Activated CD4-positive, alpha-beta T cell treated with anti-CD3 and anti-CD28 coated beads, Interleukin-2, amount 50 U/mL, for 16 hours (primary cell): ENCODE measurements around the gene UBXN4.
"Not testable (repeated sequence)": the region's sequence is repeated elsewhere in the genome, so short reads cannot be mapped to it uniquely, and the experiment has no call there.

ENCODE experiments used
- DNase-seq: peaks from one replicate; pipeline ENCODE4 v3.0.0-alpha.2; 2020

UBXN4 gene

DNA sequence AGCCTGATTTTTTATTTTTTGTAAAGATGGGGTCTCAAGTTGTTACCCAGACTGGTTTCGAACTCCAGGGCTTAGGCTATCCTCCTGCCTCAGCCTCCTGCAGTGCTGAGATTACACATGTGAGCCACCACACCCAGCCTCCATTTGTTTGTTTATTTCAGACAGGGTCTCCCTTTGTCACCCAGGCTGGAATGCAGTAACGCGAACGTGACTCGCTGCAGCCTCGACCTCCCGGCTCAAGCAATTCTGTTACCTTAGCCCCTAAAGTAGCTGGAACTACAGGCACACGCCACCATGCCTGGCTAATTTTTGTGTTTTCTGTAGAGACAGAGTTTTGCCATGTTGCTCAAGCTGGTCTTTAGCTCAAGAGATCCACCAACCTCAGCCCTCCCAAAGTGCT is 27.2 kb downstream of the UBXN4 start:
- no peak for DNase-seq

DNA sequence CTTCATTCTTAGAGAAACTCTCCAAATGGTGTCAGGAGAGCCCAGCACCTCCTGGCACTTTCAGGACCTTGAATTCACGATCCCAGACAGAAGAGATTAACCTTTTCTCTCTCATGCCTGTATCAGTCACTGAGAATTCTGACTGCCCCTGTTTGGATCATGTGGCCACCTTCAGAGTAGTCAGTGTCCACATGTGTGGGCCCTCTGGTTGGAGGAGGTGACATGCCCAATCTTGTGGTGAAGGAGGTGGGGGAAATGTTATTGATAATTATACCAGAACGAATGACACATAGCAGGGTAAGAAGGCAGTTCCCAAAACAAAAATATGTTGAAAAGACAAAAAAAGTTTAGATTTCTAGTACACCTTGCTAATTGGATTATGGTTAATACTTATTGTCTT is 31.7 kb downstream of the UBXN4 start:
- no peak for DNase-seq

DNA sequence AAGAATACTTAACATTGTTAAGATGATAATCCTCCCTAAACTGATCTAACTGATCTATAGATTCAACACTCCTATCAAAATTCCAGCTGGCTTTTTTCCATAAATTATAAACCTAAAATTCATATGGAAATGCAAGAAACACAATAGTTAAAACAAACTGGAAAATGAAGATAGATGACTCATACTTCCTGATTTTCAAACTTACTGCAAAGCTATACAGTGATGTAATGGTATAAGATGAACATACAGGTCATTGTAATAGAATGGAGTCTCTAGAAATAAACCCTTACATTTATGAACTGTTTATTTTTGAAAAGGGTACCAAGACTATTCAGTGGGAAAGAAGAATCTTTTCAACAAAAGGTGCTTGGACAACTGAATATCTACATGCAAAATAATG is 32.3 kb downstream of the UBXN4 start:
- DNase-seq: no peak

DNA sequence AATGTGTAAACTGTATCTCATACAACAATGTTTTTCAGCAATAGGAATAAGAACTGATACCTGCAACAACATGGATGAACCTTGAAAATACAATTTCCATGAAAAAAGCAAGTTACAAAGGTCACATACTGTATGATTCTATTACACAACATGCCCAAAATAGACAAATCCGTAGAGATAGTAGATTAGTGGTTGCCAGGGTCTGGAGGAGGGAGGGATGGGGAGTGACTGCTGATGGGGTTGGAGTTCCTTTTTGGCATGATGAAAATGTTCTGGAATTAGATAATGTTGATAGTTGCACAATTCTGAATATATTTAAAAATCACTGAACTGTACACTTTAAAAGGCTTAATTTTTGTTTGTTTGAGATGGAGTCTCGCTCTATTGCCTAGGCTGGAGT is 33.8 kb downstream of the UBXN4 start:
- DNase-seq: no peak

- no peak for DNase-seq
Measured at GRCh38 chr2:135776367-135776766, 34.7 kb downstream of the UBXN4 start.

GRCh38 chr2:135782231-135782630 is 40.6 kb downstream of the UBXN4 start:
- no peak for DNase-seq

- DNase-seq: no peak
Measured at GRCh38 chr2:135783439-135783838, 41.8 kb downstream of the UBXN4 start.

DNA sequence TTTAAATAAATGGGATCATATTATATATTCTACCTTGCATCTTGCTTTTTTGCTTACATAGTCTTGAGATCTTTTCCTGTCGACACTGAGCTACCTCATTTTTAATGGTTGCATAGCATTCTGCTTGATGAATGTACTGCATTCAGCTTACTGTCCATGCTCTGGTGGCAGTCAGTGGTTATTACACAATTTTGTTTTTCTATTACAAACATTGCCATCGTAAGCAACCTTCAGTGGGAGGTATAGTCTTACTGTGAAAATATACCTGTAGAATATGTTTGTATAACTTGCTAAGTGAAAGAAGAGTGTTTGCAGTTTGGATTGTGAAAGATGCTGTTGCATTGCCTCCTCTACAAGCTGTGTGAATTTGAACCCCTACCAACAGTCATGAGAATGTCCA is 43.4 kb downstream of the UBXN4 start:
- DNase-seq: no peak

DNA sequence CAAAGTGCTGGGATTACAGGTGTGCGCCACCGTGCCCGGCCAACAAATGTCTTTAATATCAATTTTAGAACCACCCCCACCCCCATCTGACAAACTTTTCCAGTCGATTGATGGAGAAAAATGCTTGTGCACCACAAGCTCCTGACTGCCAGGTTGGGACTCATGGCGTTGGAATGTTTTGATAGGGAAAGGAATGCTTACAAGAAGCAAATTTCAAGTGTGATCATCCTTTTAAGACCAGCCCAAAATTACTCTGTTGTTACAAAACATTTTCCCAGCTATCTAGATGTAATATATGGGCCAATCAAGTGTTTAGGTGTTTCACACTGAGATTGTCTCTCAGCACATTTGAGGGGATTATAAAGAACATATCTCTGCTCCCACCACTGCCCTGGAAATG is 45.2 kb downstream of the UBXN4 start:
- DNase-seq: no peak

- DNase-seq: no peak
Measured at GRCh38 chr2:135790423-135790822, 48.8 kb downstream of the UBXN4 start.

- no peak for DNase-seq
Measured at GRCh38 chr2:135791418-135792190, 49.9 kb downstream of the UBXN4 start.

GRCh38 chr2:135792401-135793150 is 50.9 kb downstream of the UBXN4 start:
- peak; percentile 40 for DNase-seq

DNA sequence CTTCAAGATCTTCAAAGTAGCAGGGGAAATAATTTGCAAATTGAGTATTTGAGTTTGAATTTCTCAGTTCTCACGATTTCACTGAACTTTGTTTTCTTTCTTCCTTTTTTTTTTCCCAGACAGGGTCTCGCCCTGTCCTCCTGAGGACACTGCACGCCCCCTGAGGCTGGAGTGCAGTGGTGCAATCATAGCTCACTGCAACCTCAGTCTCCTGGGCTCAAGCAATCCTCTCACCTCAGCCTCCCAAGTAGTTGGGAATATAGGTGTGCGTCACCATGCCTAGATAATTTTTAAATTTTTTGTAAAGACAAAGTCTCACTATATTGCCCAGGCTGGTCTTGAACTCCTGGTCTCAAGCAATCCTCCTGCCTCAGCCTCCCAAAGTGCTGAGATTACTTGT is 54.0 kb downstream of the UBXN4 start:
- DNase-seq: not testable (repeated sequence)

GRCh38 chr2:135796606-135797005 is 55.0 kb downstream of the UBXN4 start:
- no peak for DNase-seq

- peak; percentile 82 for DNase-seq
Measured at GRCh38 chr2:135797497-135798274, 56.0 kb downstream of the UBXN4 start.

DNA sequence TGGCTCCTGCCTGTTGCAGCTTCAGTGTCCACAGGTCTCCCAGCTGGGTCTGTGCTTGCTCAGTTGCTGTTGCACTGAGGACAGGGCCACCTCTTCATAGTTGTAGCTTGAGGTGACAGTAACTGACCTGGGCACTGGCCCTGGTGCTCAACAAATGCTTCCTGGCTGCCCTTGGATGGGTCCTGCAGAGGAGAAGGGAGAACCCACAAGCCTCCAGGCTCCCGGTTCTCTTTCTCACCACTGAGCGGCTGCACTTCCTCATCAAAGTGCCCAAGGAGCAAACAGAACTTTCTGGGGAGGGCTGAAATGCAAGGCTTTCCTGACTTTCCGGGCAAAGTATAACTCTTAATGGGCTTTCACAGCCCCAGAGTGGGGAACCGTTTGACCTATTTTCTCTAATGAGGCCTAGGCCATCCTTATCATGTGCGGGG is 56.6 kb downstream of the UBXN4 start:
- DNase-seq: no peak

DNA sequence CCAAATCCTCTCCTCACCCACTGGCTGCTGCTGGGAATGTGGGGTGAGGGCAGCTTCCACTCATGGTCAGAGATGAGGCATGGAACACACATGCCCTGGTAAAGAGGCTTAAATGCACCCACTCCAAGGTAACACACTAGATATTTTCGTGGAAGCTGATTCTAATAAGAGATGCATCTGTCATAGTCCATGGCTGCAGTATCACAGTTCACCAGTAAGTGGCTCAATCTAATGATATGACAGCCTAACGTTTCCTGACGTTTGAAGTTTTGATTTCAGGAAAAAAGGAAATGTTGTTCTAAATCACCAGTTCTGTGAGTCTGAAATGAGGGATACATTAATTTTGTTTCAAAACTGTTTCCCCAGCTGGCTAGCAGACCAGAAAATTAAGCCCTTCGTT is 57.1 kb downstream of the UBXN4 start:
- no peak for DNase-seq

DNA sequence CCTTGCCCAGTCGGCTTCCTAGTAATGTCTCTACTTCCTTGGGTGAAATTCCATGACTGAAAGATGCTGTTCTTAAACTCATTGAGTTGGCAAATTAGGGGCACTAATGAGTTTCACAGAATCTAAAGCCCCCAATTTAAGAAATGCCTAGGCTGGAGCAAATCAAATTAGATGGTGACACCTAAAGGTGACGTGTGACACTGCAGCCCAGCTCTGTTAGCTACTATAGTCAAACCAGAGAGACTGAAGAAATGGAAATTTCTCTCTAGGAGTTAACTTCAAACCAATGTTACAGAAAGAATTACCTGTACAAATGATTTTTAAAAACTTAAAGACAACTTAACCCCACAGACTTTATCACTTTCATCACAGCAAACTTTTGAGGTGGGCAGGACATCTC is 58.1 kb downstream of the UBXN4 start:
- DNase-seq: no peak

DNA sequence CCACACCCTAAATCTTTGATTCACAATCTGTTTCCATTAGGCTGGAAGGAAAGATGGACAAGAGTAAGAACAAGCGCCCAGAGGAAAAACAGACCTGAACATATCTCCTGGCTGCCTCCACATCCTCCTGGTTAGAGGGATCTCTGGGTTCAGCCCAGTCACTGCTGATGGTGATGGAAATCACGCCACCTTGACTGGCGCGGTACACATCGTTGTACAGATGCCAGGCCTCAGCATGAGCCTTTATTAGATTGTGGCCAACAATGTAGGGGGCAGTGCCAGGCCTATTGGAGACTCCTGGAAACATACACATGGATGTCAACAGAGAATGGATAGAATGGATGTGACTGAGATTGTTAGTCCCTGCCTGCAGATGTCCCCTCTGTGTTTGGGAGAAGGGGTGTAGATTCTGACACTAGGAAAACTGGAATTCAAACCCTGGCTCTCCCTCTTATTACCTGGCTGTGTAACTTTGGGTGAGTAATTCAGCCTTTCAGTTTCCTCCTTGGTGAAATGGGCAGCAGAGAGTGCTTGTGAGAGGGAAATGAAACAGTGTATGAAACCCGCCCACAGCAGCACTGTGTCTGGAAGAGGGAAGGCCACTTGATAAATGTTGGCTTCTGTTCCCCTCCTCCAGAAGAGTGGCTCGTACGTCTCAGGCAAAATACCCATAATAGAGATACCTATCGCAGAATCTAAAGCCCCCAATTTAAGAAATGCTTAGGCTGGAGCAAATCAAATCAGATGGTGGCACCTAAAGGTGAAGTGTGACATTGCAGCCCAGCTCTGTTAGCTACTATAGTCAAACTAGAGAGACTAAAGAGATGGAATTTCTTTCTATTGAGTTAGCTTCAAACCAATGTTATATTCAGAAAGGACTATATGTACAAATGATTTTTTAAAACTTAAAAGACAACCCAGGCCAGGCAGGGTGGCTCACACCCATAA is 59.1 kb downstream of the UBXN4 start:
- no peak for DNase-seq

GRCh38 chr2:135802350-135802749 is 60.7 kb downstream of the UBXN4 start:
- no peak for DNase-seq

DNA sequence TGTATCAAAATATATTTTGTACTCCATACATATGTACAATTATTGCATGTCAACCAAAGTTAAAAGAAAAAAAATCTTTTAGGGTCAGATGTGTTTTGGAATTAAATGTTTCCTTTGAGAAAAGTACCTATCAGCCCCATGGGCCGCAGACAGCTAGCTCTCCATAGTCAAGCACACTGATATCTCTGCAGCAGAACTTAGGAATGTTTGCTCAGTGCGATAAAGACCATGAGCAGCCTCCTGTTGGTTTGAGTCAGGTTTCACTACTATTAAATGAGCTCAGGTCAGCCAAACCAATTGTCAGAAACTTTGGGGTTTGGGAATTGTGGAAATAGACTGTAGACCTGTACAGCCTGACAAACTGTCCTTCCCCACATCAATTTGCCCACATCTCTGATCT is 61.6 kb downstream of the UBXN4 start:
- no peak for DNase-seq

DNA sequence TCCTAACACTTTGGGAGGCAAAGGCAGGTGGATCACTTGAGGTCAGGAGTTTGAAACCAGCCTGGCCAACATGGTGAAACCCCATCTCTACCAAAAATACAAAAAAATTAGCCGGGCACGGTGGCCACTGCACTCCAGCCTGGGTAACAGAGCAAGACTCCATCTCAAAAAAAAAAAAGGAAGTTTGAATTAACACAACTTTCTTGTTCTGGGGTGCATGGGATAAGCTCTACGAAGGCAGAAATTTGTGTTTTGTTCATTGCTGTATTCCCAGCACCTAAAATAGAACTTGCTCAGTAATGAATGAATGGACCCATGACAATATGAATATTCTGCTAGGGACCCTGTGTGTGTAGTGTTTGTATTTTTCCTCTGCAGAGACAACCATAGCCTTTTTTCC is 66.2 kb downstream of the UBXN4 start:
- not testable (repeated sequence) for DNase-seq
